GM21381 (cell line): ENCODE data around the gene SLC22A9.

Experiments
- ATAC-seq: cut with Tn5 transposase; IDR thresholded peaks from one replicate; pipeline ENCODE4 v1.9.1; 2021; ENCODE audit warnings: mild to moderate bottlenecking, moderate library complexity; ENCODE audit not compliant: unreplicated experiment

SLC22A9 gene

GRCh38 chr11:63443714-63444113 is 74.1 kb downstream of the SLC22A9 start:
- ATAC-seq: no peak

- ATAC-seq: no peak
Observed at GRCh38 chr11:63444160-63444559, 74.6 kb downstream of the SLC22A9 start.

GRCh38 chr11:63445118-63445517 is 75.5 kb downstream of the SLC22A9 start:
- ATAC-seq: no peak

GRCh38 chr11:63445720-63446119 is 76.1 kb downstream of the SLC22A9 start:
- no peak for ATAC-seq

GRCh38 chr11:63448646-63449045 is 79.1 kb downstream of the SLC22A9 start:
- ATAC-seq: no peak

GRCh38 chr11:63459586-63459985 is 90.0 kb downstream of the SLC22A9 start:
- no peak for ATAC-seq
